BLaER1 treated with 17β-estradiol and CSF1 and Interleukin-3, amounts not matched to agents 10 nM and 100 nM (cell line): Measurements from ENCODE around the gene ST6GALNAC4.

ENCODE experiments used
- H3K27ac ChIP-seq, 11 experiments: shearing (Covaris generic); formaldehyde crosslinking; 2 replicates each; pipeline ENCODE4 v1.8.1; 2022
- H3K27me3 ChIP-seq, 11 experiments: shearing (Covaris generic); formaldehyde crosslinking; 2 replicates each; pipeline ENCODE4 v1.8.1; 2022
- H3K36me3 ChIP-seq, 11 experiments: shearing (Covaris generic); formaldehyde crosslinking; 2 replicates each; pipeline ENCODE4 v1.8.1; 2022
- H3K4me1 ChIP-seq, 10 experiments: shearing (Covaris generic); formaldehyde crosslinking; 2 replicates each; pipeline ENCODE4 v1.8.1; 2022
- H3K4me2 ChIP-seq, 11 experiments: shearing (Covaris generic); formaldehyde crosslinking; 2 replicates each; pipeline ENCODE4 v1.8.1; 2022
- H3K4me3 ChIP-seq, 10 experiments: shearing (Covaris generic); formaldehyde crosslinking; 2 replicates each; pipeline ENCODE4 v1.8.1; 2022
- H3K9ac ChIP-seq, 11 experiments: shearing (Covaris generic); formaldehyde crosslinking; 2 replicates each; pipeline ENCODE4 v1.8.1; 2022
- H3K9me3 ChIP-seq, 11 experiments: shearing (Covaris generic); formaldehyde crosslinking; replicated peaks in 1 of 11; 2 replicates each; pipeline ENCODE4 v1.8.1; 2022
- H4K20me1 ChIP-seq, 11 experiments: shearing (Covaris generic); formaldehyde crosslinking; 2 replicates each; pipeline ENCODE4 v1.8.1; 2022
- Cebpa-rat ChIP-seq, 11 experiments: shearing (Covaris generic); IDR thresholded peaks; 2 replicates each; pipeline ENCODE4 v1.8.1; 2022

Gene ST6GALNAC4

GRCh38 chr9:127876026-127876763 lies 40.6 kb downstream of the ST6GALNAC4 start:
- H3K4me2 ChIP-seq: peak overlapping the region; percentile 20 to 88 (median 83); a peak in 18 of 22 replicates
- peaks cover 58 to 93% (median 85%) of the 10 kb centered on the region in 10 experiments for H3K4me1 ChIP-seq
- TF ChIP-seq Cebpa-rat (IDR thresholded peaks at IDR 0.05): no peak
- H4K20me1 ChIP-seq: peaks cover 0 to 23% (median 0%) of the 10 kb centered on the region in 11 experiments; a peak in 4 of 22 replicates
- peaks cover 20 to 29% (median 24%) of the 10 kb centered on the region in 11 experiments for H3K27me3 ChIP-seq
- H3K9ac ChIP-seq: peak overlapping the region in 2 of 11 experiments; percentile 8 to 27; a peak in 2 of 22 replicates
- H3K9me3 ChIP-seq: no peaks in the 10 kb centered on the region
- H3K4me3 ChIP-seq: no peak overlapping the region
- no peak overlapping the region for H3K27ac ChIP-seq
- H3K36me3 ChIP-seq: no peaks in the 10 kb centered on the region

GRCh38 chr9:127875306-127875966 lies 41.4 kb downstream of the ST6GALNAC4 start:
- peaks cover 0 to 23% (median 0%) of the 10 kb centered on the region in 11 experiments; a peak in 4 of 22 replicates for H4K20me1 ChIP-seq
- peaks cover 54 to 90% (median 82%) of the 10 kb centered on the region in 10 experiments for H3K4me1 ChIP-seq
- H3K27ac ChIP-seq: no peak overlapping the region; a peak in 1 of 22 replicates
- H3K4me2 ChIP-seq: peak overlapping the region in 10 of 11 experiments; percentile 12 to 88 (median 84); a peak in 14 of 22 replicates
- no peak for TF ChIP-seq Cebpa-rat (IDR thresholded peaks at IDR 0.05)
- no peaks in the 10 kb centered on the region for H3K36me3 ChIP-seq
- no peak overlapping the region for H3K4me3 ChIP-seq
- peak overlapping the region in 4 of 11 experiments; percentile 3 to 35 (median 7); a peak in 2 of 22 replicates for H3K9ac ChIP-seq
- no peaks in the 10 kb centered on the region for H3K9me3 ChIP-seq
- H3K27me3 ChIP-seq: peaks cover 20 to 29% (median 24%) of the 10 kb centered on the region in 11 experiments

GRCh38 chr9:127874301-127875221 lies 42.3 kb downstream of the ST6GALNAC4 start:
- H3K27ac ChIP-seq: peak overlapping the region in 2 of 11 experiments; percentile 10; a peak in 2 of 22 replicates
- H3K9ac ChIP-seq: peak overlapping the region in 8 of 11 experiments; percentile 1 to 56 (median 34); a peak in 10 of 22 replicates
- H3K27me3 ChIP-seq: peaks cover 20 to 29% (median 24%) of the 10 kb centered on the region in 11 experiments
- H3K4me1 ChIP-seq: peaks cover 55 to 91% (median 82%) of the 10 kb centered on the region in 10 experiments
- H3K9me3 ChIP-seq: no peaks in the 10 kb centered on the region
- peaks cover 0 to 23% (median 0%) of the 10 kb centered on the region in 11 experiments; a peak in 4 of 22 replicates for H4K20me1 ChIP-seq
- no peak for TF ChIP-seq Cebpa-rat (IDR thresholded peaks at IDR 0.05)
- H3K4me3 ChIP-seq: no peak overlapping the region
- H3K4me2 ChIP-seq: peak overlapping the region; percentile 57 to 88 (median 83); a peak in 20 of 22 replicates
- H3K36me3 ChIP-seq: no peaks in the 10 kb centered on the region

- Histone ChIP-seq H3K27ac (peak overlapping the region in 7 of 11 experiments; percentile 10 to 41 (median 20); a peak in 5 of 22 replicates), H3K4me3 (no peak overlapping the region), H3K36me3 (no peaks in the 10 kb centered on the region), H4K20me1 (peaks cover 0 to 23% (median 0%) of the 10 kb centered on the region in 11 experiments; a peak in 4 of 22 replicates), H3K4me1 (peaks cover 55 to 91% (median 83%) of the 10 kb centered on the region in 10 experiments), H3K27me3 (peaks cover 20 to 29% (median 23%) of the 10 kb centered on the region in 11 experiments), H3K4me2 (peak overlapping the region; percentile 57 to 88 (median 83)), H3K9ac (peak overlapping the region in 9 of 11 experiments; percentile 20 to 56 (median 47); a peak in 15 of 22 replicates), H3K9me3 (no peaks in the 10 kb centered on the region)
- TF ChIP-seq Cebpa-rat (IDR thresholded peaks at IDR 0.05): no peak
Measured at GRCh38 chr9:127873886-127874285, 43.0 kb downstream of the ST6GALNAC4 start.

GRCh38 chr9:127873223-127873691 lies 43.6 kb downstream of the ST6GALNAC4 start:
- H3K27ac ChIP-seq: peak overlapping the region in 7 of 11 experiments; percentile 0 to 41 (median 14); a peak in 8 of 22 replicates
- H3K4me3 ChIP-seq: no peak overlapping the region
- H3K9me3 ChIP-seq: no peaks in the 10 kb centered on the region
- H4K20me1 ChIP-seq: peaks cover 0 to 18% (median 0%) of the 10 kb centered on the region in 11 experiments; a peak in 4 of 22 replicates
- peak overlapping the region; percentile 57 to 88 (median 83) for H3K4me2 ChIP-seq
- no peaks in the 10 kb centered on the region for H3K36me3 ChIP-seq
- peaks cover 52 to 91% (median 82%) of the 10 kb centered on the region in 10 experiments for H3K4me1 ChIP-seq
- H3K27me3 ChIP-seq: peaks cover 14 to 23% (median 17%) of the 10 kb centered on the region in 11 experiments
- peak overlapping the region in 9 of 11 experiments; percentile 20 to 56 (median 47); a peak in 16 of 22 replicates for H3K9ac ChIP-seq
- no peak for TF ChIP-seq Cebpa-rat (IDR thresholded peaks at IDR 0.05)

- H4K20me1 ChIP-seq: peaks cover 0 to 13% (median 0%) of the 10 kb centered on the region in 11 experiments; a peak in 1 of 22 replicates
- peak overlapping the region in 6 of 11 experiments; percentile 10 to 41 (median 17); a peak in 4 of 22 replicates for H3K27ac ChIP-seq
- TF ChIP-seq Cebpa-rat (IDR thresholded peaks at IDR 0.05): no peak
- no peaks in the 10 kb centered on the region for H3K36me3 ChIP-seq
- no peaks in the 10 kb centered on the region for H3K9me3 ChIP-seq
- peak overlapping the region; percentile 57 to 88 (median 83) for H3K4me2 ChIP-seq
- H3K27me3 ChIP-seq: peaks cover 8 to 16% (median 10%) of the 10 kb centered on the region in 11 experiments
- peak overlapping the region in 8 of 11 experiments; percentile 32 to 56 (median 47); a peak in 11 of 22 replicates for H3K9ac ChIP-seq
- H3K4me1 ChIP-seq: peaks cover 52 to 91% (median 82%) of the 10 kb centered on the region in 10 experiments
- H3K4me3 ChIP-seq: no peak overlapping the region
Measured at GRCh38 chr9:127872369-127873222, 44.2 kb downstream of the ST6GALNAC4 start.

- Histone ChIP-seq H3K27ac (no peak overlapping the region), H3K9ac (no peak overlapping the region), H3K27me3 (peaks cover 0 to 6% (median 0%) of the 10 kb centered on the region in 11 experiments; a peak in 4 of 22 replicates), H3K4me1 (peaks cover 56 to 93% (median 84%) of the 10 kb centered on the region in 10 experiments), H4K20me1 (peaks cover 0 to 13% (median 0%) of the 10 kb centered on the region in 11 experiments; a peak in 1 of 22 replicates), H3K4me2 (no peak overlapping the region; a peak in 1 of 22 replicates), H3K4me3 (no peak overlapping the region), H3K9me3 (no peaks in the 10 kb centered on the region), H3K36me3 (no peaks in the 10 kb centered on the region)
- TF ChIP-seq Cebpa-rat (IDR thresholded peaks at IDR 0.05): no peak
Measured at GRCh38 chr9:127871531-127871930, 45.3 kb downstream of the ST6GALNAC4 start.
